HEK293 (cell line): ENCODE measurements around the gene PNPLA5.
A peak's percentile ranks its signal among the peaks of the same experiment; 100 is the strongest.

Source experiments
- CTCF ChIA-PET: fragments of 350-600 bp; formaldehyde crosslinking; extraction: SDS; loops from one replicate; lab custom pipeline; 2021; ENCODE audit warnings: antibody characterized with exemption; lab: Yijun Ruan, JAX
- POLR2A ChIA-PET: fragments of 300-600 bp; formaldehyde crosslinking; extraction: SDS; loops from one replicate; lab custom pipeline; 2020; ENCODE audit warnings: antibody characterized with exemption, inconsistent platforms; lab: Yijun Ruan, JAX
- H3K27ac ChIP-seq: fragments of 200-500 bp; sonication (Bioruptor generic); 2 replicates; pipeline ENCODE4 v1.5.1; 2014; ENCODE audit warnings: low read depth, low read length, control low read depth, inconsistent platforms; ENCODE audit errors: extremely low read depth
- H3K36me3 ChIP-seq, 2 experiments: fragments of 200-500 bp in 1 of 2; sonication (Bioruptor generic) in 1 of 2; 1 replicate in 1 of 2; 2 replicates in 1 of 2; pipeline ENCODE4 v1.5.1; 2014 to 2017; ENCODE audit warnings: inconsistent platforms in 2 of 2, low read length in 2 of 2; ENCODE audit not compliant: control insufficient read depth in 2 of 2, insufficient read depth in 1 of 2
- H3K4me1 ChIP-seq: fragments of 200-500 bp; sonication (Bioruptor generic); 2 replicates; pipeline ENCODE4 v1.5.1; 2014; ENCODE audit warnings: mild to moderate bottlenecking, low read length, inconsistent platforms; ENCODE audit not compliant: control insufficient read depth, insufficient read depth
- H3K4me3 ChIP-seq: 2 replicates; pipeline ENCODE4 v1.5.1; 2011; ENCODE audit warnings: low read depth, mild to moderate bottlenecking, control low read depth, low read length, moderate library complexity
- H3K9me3 ChIP-seq: fragments of 200-500 bp; sonication (Bioruptor generic); 2 replicates; pipeline ENCODE4 v1.5.1; 2014; ENCODE audit warnings: low read depth, low read length, inconsistent platforms; ENCODE audit not compliant: control insufficient read depth, insufficient read depth
- EGR2 ChIP-seq: fragments of 450-650 bp; formaldehyde crosslinking; IDR thresholded peaks from 2 replicates; pipeline ENCODE4 v1.5.1; 2016; ENCODE audit warnings: low read depth, missing biosample characterization, missing genetic modification characterization
- GLIS1 ChIP-seq: fragments of 450-650 bp; formaldehyde crosslinking; IDR thresholded peaks from 2 replicates; pipeline ENCODE4 v1.5.1; 2016; ENCODE audit warnings: missing biosample characterization, missing genetic modification characterization
- TCF7L2 ChIP-seq: IDR thresholded peaks from 2 replicates; pipeline ENCODE4 v1.6.1; 2011; ENCODE audit warnings: low read depth, mild to moderate bottlenecking, inconsistent platforms, low read length, moderate library complexity, borderline replicate concordance
- TRIM28 ChIP-seq: IDR thresholded peaks from 2 replicates; pipeline ENCODE4 v1.6.1; 2011; ENCODE audit warnings: low read length, control low read depth, borderline replicate concordance
- ZFHX2 ChIP-seq: fragments of 450-650 bp; formaldehyde crosslinking; conservative IDR thresholded peaks from 2 replicates; pipeline ENCODE4 v1.5.1; 2016; ENCODE audit warnings: missing biosample characterization, missing genetic modification characterization
- ZIC2 ChIP-seq: fragments of 450-650 bp; formaldehyde crosslinking; IDR thresholded peaks from 2 replicates; pipeline ENCODE4 v1.5.1; 2016; ENCODE audit warnings: missing biosample characterization, missing genetic modification characterization
- ZNF10 ChIP-seq: fragments of 450-650 bp; formaldehyde crosslinking; IDR thresholded peaks from 2 replicates; pipeline ENCODE4 v1.5.1; 2017; ENCODE audit warnings: missing biosample characterization, missing genetic modification characterization
- ZNF174 ChIP-seq: fragments of 450-650 bp; formaldehyde crosslinking; IDR thresholded peaks from 2 replicates; pipeline ENCODE4 v1.5.0; 2017; ENCODE audit warnings: missing biosample characterization, mild to moderate bottlenecking, missing genetic modification characterization
- ZNF214 ChIP-seq: fragments of 450-650 bp; formaldehyde crosslinking; IDR thresholded peaks from 2 replicates; pipeline ENCODE4 v1.5.1; 2017; ENCODE audit warnings: missing biosample characterization, mild to moderate bottlenecking, missing genetic modification characterization, borderline replicate concordance
- ZNF37A ChIP-seq: fragments of 450-650 bp; IDR thresholded peaks from 2 replicates; pipeline ENCODE4 v1.5.1; 2018; ENCODE audit warnings: missing biosample characterization, missing genetic modification characterization
- ZNF747 ChIP-seq: fragments of 450-650 bp; formaldehyde crosslinking; IDR thresholded peaks from 2 replicates; pipeline ENCODE4 v1.5.1; 2016; ENCODE audit warnings: missing biosample characterization, missing genetic modification characterization
- ZSCAN30 ChIP-seq: fragments of 450-650 bp; IDR thresholded peaks from 2 replicates; pipeline ENCODE4 v1.5.1; 2018; ENCODE audit warnings: missing biosample characterization, mild to moderate bottlenecking, missing genetic modification characterization, moderate library complexity
- TF ChIP-seq, protein P1 (sequence below): IDR thresholded peaks from 2 replicates; pipeline ENCODE4 v1.6.1; 2011; ENCODE audit warnings: mild to moderate bottlenecking, low read depth, low read length, borderline replicate concordance
- TF ChIP-seq, protein P2 (sequence below): fragments of 450-650 bp; formaldehyde crosslinking; IDR thresholded peaks from 2 replicates; pipeline ENCODE4 v1.5.1; 2016; ENCODE audit warnings: missing biosample characterization, missing genetic modification characterization
- TF ChIP-seq, protein P3 (sequence below): fragments of 450-650 bp; formaldehyde crosslinking; IDR thresholded peaks from 2 replicates; pipeline ENCODE4 v1.5.1; 2017; ENCODE audit warnings: missing biosample characterization, missing genetic modification characterization

PNPLA5 gene

DNA sequence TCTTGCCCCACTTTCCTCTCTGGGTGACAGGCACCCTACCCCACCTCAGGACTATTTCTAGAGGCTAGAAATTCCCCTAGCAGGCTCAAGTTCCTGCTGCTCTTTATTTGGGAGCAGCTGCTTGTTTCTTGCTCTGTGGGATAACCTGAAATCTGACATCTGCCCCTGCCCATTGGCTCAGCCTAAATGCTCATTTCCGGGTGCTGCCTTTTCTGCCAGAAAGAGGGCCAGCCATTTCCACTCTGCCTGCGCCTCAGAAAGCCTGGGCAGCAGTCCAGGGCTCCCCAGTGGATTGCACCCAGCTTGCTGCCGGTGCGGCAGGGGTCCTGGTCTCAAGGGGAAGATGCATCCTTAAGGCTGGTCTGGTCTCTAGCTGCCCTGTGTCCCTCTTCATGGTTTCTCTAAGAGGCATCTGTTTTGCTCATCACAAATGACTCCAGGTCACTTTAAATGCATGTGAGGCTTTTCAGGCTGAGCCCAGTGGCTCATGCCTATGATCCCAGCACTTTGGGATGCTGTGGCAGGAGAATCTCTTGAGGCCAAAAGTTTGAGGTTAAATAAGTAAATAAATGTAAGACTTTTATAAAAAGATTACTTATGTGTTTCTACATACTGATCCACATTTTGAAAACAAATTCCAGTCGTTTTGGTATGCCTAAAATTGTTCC, 10.3 kb upstream of the PNPLA5 start (continued):
- TF ChIP-seq, protein P1, sequence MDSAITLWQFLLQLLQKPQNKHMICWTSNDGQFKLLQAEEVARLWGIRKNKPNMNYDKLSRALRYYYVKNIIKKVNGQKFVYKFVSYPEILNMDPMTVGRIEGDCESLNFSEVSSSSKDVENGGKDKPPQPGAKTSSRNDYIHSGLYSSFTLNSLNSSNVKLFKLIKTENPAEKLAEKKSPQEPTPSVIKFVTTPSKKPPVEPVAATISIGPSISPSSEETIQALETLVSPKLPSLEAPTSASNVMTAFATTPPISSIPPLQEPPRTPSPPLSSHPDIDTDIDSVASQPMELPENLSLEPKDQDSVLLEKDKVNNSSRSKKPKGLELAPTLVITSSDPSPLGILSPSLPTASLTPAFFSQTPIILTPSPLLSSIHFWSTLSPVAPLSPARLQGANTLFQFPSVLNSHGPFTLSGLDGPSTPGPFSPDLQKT: no peak
- no peak for TF ChIP-seq ZNF747
- TF ChIP-seq TRIM28: no peak
- no peak for TF ChIP-seq ZNF10 (tag by site-specific recombination)
- TF ChIP-seq, protein P2, sequence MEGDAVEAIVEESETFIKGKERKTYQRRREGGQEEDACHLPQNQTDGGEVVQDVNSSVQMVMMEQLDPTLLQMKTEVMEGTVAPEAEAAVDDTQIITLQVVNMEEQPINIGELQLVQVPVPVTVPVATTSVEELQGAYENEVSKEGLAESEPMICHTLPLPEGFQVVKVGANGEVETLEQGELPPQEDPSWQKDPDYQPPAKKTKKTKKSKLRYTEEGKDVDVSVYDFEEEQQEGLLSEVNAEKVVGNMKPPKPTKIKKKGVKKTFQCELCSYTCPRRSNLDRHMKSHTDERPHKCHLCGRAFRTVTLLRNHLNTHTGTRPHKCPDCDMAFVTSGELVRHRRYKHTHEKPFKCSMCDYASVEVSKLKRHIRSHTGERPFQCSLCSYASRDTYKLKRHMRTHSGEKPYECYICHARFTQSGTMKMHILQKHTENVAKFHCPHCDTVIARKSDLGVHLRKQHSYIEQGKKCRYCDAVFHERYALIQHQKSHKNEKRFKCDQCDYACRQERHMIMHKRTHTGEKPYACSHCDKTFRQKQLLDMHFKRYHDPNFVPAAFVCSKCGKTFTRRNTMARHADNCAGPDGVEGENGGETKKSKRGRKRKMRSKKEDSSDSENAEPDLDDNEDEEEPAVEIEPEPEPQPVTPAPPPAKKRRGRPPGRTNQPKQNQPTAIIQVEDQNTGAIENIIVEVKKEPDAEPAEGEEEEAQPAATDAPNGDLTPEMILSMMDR (tag by site-specific recombination): no peak

DNA sequence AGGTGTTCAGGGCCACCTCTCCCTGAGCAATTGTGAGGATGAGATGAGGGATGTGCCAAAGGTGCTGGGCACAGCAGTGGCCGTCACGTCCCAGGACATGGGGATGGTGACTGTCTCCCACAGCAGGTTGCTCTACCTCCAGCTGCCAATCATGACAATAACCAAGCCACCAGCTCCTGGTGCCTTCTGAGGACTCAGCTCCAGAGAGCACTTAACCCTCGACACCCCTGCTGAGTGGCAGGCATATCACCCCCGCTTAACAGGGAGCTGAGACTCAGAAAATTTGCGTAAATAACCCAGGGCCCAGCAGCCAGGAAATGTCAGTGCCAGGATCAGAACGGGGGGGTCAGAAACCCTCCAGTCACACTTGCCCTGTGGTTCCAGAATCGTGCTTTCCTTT, 8.4 kb upstream of the PNPLA5 start:
- TF ChIP-seq, protein P2 (tag by site-specific recombination): no peak
- peak; percentile 68 for TF ChIP-seq ZIC2
- POLR2A ChIA-PET: interaction anchor here (0.7 to 0.9 kb wide), 2 partner anchors 15 to 23 kb away, joined by 3 to 5 read pairs; partner anchors contain the start of gene PNPLA3
- no peaks in the 10 kb centered on the region for H3K9me3 ChIP-seq
- H3K27ac ChIP-seq: no peak overlapping the region
- CTCF ChIA-PET: interaction anchor here (0.6 to 8.6 kb wide), 4 partner anchors 16 to 241 kb away, joined by 3 to 87 read pairs (median 8); no protein-coding TSS in a partner anchor
- no peaks in the 10 kb centered on the region for H3K4me1 ChIP-seq
- no peaks in the 10 kb centered on the region for H3K36me3 ChIP-seq
- H3K4me3 ChIP-seq: no peak overlapping the region

DNA sequence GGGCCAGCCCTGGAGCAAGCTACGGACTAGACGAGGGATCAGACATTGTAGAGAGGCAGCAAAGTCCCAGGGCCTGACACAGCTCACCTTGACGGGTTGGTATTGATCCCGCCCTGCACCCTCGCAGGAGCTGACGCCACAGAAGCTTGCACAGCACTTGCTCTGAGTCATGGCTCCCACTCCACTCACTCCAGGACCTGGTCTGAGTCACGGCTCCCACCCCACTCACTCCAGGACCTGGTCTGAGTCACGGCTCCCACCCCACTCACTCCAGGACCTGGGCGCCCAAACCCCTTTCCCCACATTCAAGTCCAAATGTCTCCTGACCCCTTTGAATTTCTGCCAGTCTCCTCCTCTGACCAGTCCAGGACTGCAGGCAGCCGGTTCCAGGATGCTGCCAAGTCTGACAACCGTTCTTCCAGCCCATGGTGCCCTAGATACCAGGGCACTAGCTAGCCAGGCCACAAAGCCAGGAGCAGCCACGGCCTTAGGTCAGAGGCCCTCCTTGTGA, 6.0 kb upstream of the PNPLA5 start:
- Histone ChIP-seq H3K9me3 (no peaks in the 10 kb centered on the region), H3K27ac (no peak overlapping the region), H3K4me3 (no peak overlapping the region), H3K36me3 (no peaks in the 10 kb centered on the region), H3K4me1 (no peaks in the 10 kb centered on the region)
- ChIA-PET POLR2A (no interaction called here), CTCF (interaction anchor here (1.0 to 8.6 kb wide), 2 partner anchors 14 to 48 kb away, joined by 4 to 87 read pairs; no protein-coding TSS in a partner anchor)
- TF ChIP-seq, protein P3, sequence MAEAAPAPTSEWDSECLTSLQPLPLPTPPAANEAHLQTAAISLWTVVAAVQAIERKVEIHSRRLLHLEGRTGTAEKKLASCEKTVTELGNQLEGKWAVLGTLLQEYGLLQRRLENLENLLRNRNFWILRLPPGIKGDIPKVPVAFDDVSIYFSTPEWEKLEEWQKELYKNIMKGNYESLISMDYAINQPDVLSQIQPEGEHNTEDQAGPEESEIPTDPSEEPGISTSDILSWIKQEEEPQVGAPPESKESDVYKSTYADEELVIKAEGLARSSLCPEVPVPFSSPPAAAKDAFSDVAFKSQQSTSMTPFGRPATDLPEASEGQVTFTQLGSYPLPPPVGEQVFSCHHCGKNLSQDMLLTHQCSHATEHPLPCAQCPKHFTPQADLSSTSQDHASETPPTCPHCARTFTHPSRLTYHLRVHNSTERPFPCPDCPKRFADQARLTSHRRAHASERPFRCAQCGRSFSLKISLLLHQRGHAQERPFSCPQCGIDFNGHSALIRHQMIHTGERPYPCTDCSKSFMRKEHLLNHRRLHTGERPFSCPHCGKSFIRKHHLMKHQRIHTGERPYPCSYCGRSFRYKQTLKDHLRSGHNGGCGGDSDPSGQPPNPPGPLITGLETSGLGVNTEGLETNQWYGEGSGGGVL (tag by site-specific recombination): peak; percentile 52; the same call in 1 of the 2 replicates
- no peak for TF ChIP-seq ZSCAN30 (tag by site-specific recombination)
- TF ChIP-seq ZNF747: no peak
- TF ChIP-seq GLIS1 (tag by site-specific recombination): no peak
- TF ChIP-seq ZNF174: no peak
- no peak for TF ChIP-seq ZNF214 (tag by site-specific recombination)
- TF ChIP-seq EGR2 (tag by site-specific recombination): peak; percentile 71
- TF ChIP-seq ZFHX2 (tag by site-specific recombination): peak; percentile 47
- no peak for TF ChIP-seq TCF7L2
- TF ChIP-seq ZNF37A (tag by site-specific recombination): no peak
